Activated T-helper 17 cell treated with anti-CD3 and anti-CD28 coated beads, Interleukin-2, amount 50 U/mL, for 72 hours (primary cell): ENCODE results near the gene CEP112. TPM values are rescaled to one million over a fixed set of nuclear protein-coding genes. Genes with fewer than 3 reads are reported as not detected.
"Not testable (repeated sequence)": the region's sequence is repeated elsewhere in the genome, so short reads cannot be mapped to it uniquely, and the experiment has no call there.

Experiments used
- ATAC-seq: fragments of 150-1000 bp; cut with Tn5 transposase; replicated peaks from 2 replicates; pipeline ENCODE4 v1.10.0; 2021; ENCODE audit warnings: mild to moderate bottlenecking, moderate library complexity
- H3K27ac Mint-ChIP-seq: one replicate; pipeline ENCODE4 v1.8.0; 2022; ENCODE audit warnings: mixed read lengths
- H3K27me3 Mint-ChIP-seq: one replicate; pipeline ENCODE4 v1.8.0; 2022; ENCODE audit warnings: mixed read lengths
- H3K36me3 Mint-ChIP-seq: one replicate; pipeline ENCODE4 v1.8.0; 2022; ENCODE audit warnings: low read depth, mild to moderate bottlenecking, mixed read lengths
- H3K4me1 Mint-ChIP-seq: one replicate; pipeline ENCODE4 v1.8.0; 2022; ENCODE audit warnings: mixed read lengths
- H3K4me3 Mint-ChIP-seq: one replicate; pipeline ENCODE4 v1.8.0; 2022; ENCODE audit warnings: mild to moderate bottlenecking, mixed read lengths
- H3K9me3 Mint-ChIP-seq: one replicate; pipeline ENCODE4 v1.8.0; 2022; ENCODE audit warnings: mixed read lengths
- total RNA-seq, 2 donors: library from RNA; stranded (reverse); gene quantifications; one replicate each; pipeline ENCODE4 v1.2.3, GENCODE V29; 2022

Gene CEP112
- total RNA-seq, 2 donors from 2014 or later, result 3.4 to 8.1 TPM

DNA sequence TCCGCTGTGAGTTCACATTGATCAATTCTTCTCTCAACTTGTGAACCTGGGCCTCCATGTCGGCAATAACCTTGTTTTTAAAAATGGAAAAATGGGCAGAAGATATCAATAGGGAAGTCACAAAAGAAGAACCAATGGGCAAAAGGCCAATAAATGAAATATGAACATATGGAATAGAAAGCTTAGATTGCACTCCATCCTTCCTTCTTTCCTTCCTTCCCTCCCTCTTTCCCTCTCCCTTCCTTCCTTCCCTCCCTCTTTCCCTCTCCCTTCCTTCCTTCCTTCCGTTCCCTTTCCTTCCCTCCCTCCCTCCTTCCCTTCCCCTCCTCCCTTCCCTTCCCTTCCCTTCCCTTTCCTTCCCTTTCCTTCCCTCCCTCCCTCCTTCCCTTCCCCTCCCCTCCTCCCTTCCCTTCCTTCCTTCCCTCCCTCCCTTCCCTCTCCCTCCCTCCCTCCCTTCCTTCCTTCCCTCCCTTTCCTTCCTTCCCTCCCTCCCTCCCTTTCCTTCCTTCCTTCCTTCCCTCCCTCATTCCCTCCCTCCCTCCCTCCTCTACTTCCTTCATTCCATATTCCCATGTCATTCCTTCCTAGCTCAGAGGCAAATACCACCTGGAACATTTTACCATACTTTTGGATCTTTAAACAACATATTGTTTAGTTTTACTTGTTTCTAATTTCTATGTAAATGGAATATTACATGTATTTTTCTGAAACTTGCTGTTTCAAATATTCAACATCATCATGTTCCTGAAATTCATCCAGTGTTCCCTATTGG lies 339.8 kb downstream of the CEP112 start:
- no peaks in the 10 kb centered on the region for H3K36me3 Mint-ChIP-seq
- peaks cover 4% of the 10 kb centered on the region for H3K27me3 Mint-ChIP-seq

DNA sequence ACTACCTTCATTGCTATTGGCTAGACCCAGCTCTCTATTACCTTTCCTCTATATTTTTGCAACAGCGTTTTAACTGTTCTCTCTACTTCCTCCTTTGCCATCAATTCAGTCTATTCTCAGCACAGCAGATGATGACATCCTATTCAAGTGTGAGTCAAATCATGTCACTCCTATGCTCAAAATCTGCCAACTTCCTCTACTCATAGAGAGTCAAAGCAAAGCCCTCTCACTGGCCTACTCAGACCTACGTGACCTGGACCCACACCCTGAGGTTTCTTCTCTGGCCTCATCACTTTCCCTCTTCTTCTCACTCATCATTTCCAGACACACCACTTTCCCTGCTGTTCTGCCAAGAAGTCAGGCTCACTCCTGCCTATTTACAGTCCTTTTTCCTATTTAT lies 341.4 kb downstream of the CEP112 start:
- peaks cover 6% of the 10 kb centered on the region for H3K4me1 Mint-ChIP-seq
- peak overlapping the region; percentile 3 for H3K27ac Mint-ChIP-seq
- peak overlapping the region; percentile 10 for H3K4me3 Mint-ChIP-seq
- peak; percentile 99 for ATAC-seq
- no peaks in the 10 kb centered on the region for H3K9me3 Mint-ChIP-seq
- no peaks in the 10 kb centered on the region for H3K36me3 Mint-ChIP-seq
- no peaks in the 10 kb centered on the region for H3K27me3 Mint-ChIP-seq

More for the DNA sequence above, 339.8 kb downstream of the CEP112 start:
- peaks cover 6% of the 10 kb centered on the region for H3K4me1 Mint-ChIP-seq
- no peak for ATAC-seq
- no peaks in the 10 kb centered on the region for H3K9me3 Mint-ChIP-seq
- H3K4me3 Mint-ChIP-seq, result no peak overlapping the region
- no peak overlapping the region for H3K27ac Mint-ChIP-seq

DNA sequence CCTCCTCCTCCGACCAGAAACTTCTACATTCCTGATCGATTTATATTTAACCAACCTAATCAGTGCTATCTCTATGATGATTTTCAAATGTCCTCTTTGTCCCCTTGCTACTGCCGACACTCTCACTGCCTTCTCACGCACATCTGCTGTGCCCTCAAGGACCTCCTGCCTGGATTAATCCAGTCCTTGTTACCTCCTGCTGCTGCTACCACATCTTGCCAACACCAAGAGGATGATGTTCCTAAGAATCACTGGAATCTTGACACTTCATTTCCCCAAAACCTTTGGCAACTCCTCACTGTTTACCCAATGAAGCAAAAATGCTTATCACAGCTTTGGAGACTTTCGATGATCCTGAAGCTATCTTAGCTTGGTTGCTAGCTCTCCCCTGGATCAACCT lies 343.2 kb downstream of the CEP112 start:
- Mint-ChIP-seq H3K27me3 (no peaks in the 10 kb centered on the region), H3K9me3 (no peaks in the 10 kb centered on the region), H3K4me3 (no peak overlapping the region), H3K27ac (no peak overlapping the region), H3K4me1 (peaks cover 6% of the 10 kb centered on the region), H3K36me3 (no peaks in the 10 kb centered on the region)
- ATAC-seq, result no peak

DNA sequence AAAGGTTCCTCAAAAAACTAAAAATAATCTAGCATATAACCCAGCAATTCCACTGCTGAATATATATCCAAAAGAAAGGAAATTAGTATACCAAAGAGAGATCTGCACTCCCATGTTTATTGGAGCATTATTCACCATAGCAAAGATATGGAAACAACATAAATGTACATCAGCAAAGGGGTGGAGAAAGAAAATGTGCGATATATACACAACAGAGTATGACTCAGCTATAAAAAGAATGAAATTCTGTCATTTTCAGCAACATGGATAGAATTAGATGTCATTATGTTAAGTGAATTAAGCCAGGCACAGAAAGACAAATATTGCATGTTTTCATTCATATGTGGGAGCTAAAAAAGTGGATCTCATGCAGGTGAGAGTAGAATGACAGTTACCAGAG lies 350.8 kb downstream of the CEP112 start:
- no peaks in the 10 kb centered on the region for H3K36me3 Mint-ChIP-seq
- ATAC-seq, result no peak
- H3K4me1 Mint-ChIP-seq, result no peaks in the 10 kb centered on the region
- H3K9me3 Mint-ChIP-seq, result no peaks in the 10 kb centered on the region
- H3K27ac Mint-ChIP-seq, result no peak overlapping the region
- H3K4me3 Mint-ChIP-seq, result no peak overlapping the region
- no peaks in the 10 kb centered on the region for H3K27me3 Mint-ChIP-seq

DNA sequence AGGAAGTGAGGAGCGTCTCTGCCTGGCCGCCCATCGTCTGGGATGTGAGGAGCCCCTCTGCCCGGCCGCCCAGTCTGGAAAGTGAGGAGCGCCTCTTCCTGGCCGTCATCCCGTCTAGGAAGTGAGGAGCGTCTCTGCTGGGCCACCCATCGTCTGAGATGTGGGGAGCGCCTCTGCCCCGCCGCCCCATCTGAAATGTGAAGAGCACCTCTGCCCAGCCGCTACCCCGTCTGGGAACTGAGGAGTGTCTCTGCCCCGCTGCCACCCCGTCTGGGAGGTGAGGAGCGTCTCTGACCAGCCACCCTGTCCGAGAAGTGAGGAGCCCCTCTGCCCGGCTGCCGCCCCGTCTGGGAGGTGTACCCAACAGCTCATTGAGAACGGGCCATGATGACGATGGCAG lies 354.7 kb downstream of the CEP112 start:
- not testable (repeated sequence) for H3K4me1 Mint-ChIP-seq, H3K27me3 Mint-ChIP-seq, ATAC-seq

DNA sequence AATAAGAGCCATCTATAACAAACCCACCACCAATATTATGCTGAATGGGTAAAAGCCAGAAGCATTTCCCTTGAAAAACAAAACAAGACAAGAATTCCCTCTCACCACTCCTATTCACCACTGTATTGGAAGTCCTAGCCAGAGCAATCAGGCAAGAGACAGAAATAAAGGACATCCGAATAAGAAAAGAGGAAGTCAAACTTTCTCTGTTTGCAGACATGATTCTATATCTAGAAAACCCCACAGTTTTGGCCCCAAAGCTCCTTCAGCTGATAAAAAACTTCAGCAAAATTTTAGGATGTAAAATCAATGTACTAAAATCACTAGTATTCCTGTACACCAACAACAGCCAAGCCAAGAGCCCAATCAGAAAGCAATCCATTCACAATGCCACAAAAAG lies 358.7 kb downstream of the CEP112 start:
- Mint-ChIP-seq H3K27ac (no peak overlapping the region), H3K36me3 (peaks cover 9% of the 10 kb centered on the region), H3K9me3 (peaks cover 37% of the 10 kb centered on the region), H3K27me3 (peaks cover 3% of the 10 kb centered on the region), H3K4me3 (no peak overlapping the region), H3K4me1 (no peaks in the 10 kb centered on the region)
- no peak for ATAC-seq

More for the DNA sequence above, 354.7 kb downstream of the CEP112 start:
- H3K36me3 Mint-ChIP-seq, H3K27ac Mint-ChIP-seq, H3K4me3 Mint-ChIP-seq: not testable (repeated sequence)
- H3K9me3 Mint-ChIP-seq, result peaks cover 22% of the 10 kb centered on the region

DNA sequence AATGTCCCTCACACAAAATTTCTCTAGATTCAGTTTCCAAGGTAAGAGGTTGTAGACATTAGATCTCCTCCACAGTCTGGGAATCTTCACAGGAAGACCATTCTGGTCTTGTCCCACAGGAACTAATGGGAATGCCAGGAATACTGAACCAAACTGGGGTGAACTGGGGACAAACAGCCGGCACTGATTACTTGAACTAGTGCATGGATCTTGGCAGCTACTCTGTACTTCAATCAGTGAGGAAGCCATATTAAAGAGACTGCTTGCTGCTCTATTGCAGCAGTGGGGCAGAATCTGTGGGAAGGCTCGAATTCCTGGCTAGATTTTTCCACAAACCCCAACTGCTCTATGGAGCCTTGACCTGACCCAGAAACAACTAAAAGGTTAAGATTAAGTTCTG lies 361.6 kb downstream of the CEP112 start:
- no peak overlapping the region for H3K4me3 Mint-ChIP-seq
- no peaks in the 10 kb centered on the region for H3K4me1 Mint-ChIP-seq
- ATAC-seq, result no peak

DNA sequence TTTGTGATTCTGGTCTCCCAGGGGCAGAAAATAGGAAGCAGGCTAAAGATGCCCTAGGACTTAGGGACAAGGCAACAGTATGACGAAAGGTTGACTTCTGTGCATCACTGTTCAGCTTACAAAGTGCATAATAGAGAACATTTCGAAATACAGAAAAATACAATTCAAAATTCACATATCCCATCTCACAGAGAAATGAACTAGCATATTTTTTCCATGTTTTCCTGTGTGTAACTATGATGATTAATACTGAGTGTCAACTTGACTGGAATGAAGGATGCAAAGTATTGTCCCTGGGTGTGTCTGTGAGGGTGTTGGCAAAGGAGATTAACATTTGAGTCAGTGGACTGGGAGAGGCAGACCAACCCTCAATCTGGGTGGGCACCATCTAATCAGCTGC lies 365.4 kb downstream of the CEP112 start:
- not testable (repeated sequence) for H3K27me3 Mint-ChIP-seq, H3K36me3 Mint-ChIP-seq, H3K4me3 Mint-ChIP-seq, H3K4me1 Mint-ChIP-seq, ATAC-seq
- Mint-ChIP-seq H3K9me3 (peaks cover 10% of the 10 kb centered on the region), H3K27ac (peak overlapping the region; percentile 36)

More for the DNA sequence above, 361.6 kb downstream of the CEP112 start:
- H3K36me3 Mint-ChIP-seq, result peaks cover 9% of the 10 kb centered on the region
- H3K27ac Mint-ChIP-seq, result no peak overlapping the region
- H3K9me3 Mint-ChIP-seq, result peaks cover 38% of the 10 kb centered on the region
- H3K27me3 Mint-ChIP-seq, result peaks cover 3% of the 10 kb centered on the region

DNA sequence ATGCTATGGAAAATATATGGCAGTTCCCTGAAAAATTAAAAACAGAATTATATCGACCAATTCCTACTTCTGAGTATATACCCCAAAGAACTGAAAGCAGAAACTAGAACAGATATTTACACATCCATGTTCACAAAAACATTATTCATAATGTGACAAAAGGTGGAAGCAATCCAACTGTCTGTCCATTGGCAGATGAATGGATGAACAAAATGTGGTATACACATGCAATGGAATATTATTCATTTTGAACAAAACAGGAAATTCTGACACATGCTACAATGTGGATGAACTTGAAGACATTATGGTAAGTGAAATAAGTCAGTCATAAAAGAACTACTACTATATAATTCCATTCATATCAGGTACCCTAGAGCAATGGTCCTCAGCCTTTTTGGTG lies 367.0 kb downstream of the CEP112 start:
- Mint-ChIP-seq H3K27ac (no peak overlapping the region), H3K4me3 (no peak overlapping the region), H3K4me1 (no peaks in the 10 kb centered on the region), H3K9me3 (peaks cover 4% of the 10 kb centered on the region), H3K27me3 (peaks cover 3% of the 10 kb centered on the region), H3K36me3 (no peaks in the 10 kb centered on the region)
- ATAC-seq, result peak; percentile 19

DNA sequence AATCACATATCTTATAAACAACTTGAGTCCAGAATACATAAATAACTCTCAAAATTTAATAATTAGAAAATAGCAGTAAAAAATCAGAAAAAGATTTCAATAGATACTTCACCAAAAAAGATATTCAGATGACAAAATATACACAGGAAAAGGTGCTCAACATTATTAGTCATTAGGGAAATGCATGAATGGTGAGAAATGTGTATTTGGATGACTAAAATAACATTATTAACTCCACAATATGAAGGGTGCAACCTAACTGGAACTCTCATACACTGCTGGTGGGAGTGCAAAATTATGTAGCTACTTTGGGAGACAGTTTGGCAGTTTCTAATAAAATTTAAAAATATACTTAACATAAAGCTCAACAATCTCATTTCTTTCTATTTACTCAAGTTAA lies 368.2 kb downstream of the CEP112 start:
- H3K36me3 Mint-ChIP-seq, result no peaks in the 10 kb centered on the region
- no peak overlapping the region for H3K4me3 Mint-ChIP-seq
- peaks cover 3% of the 10 kb centered on the region for H3K27me3 Mint-ChIP-seq
- H3K27ac Mint-ChIP-seq, result no peak overlapping the region
- peaks cover 4% of the 10 kb centered on the region for H3K9me3 Mint-ChIP-seq
- no peak for ATAC-seq
- H3K4me1 Mint-ChIP-seq, result no peaks in the 10 kb centered on the region

DNA sequence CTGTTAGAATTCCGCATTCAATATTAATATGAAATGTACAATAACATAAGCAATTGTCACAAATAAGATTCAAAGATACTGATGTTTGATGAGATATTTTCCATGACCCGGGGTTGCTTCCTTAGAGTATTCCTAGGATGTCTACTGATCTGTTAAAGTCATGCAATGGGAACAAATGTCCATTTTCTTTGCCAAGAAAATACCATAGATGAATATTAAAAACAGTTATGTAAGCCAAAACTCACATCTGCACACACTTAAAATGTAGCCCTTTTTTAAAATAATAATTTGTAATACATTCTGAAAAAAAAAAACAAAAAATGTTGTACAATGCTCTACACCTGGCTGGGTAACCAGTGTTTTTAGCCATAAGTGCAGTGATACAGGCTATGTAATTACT lies 371.1 kb downstream of the CEP112 start:
- no peak overlapping the region for H3K27ac Mint-ChIP-seq
- H3K36me3 Mint-ChIP-seq, result no peaks in the 10 kb centered on the region
- peaks cover 4% of the 10 kb centered on the region for H3K27me3 Mint-ChIP-seq
- H3K4me3 Mint-ChIP-seq, result no peak overlapping the region
- no peak for ATAC-seq
- H3K4me1 Mint-ChIP-seq, result no peaks in the 10 kb centered on the region
- no peaks in the 10 kb centered on the region for H3K9me3 Mint-ChIP-seq

DNA sequence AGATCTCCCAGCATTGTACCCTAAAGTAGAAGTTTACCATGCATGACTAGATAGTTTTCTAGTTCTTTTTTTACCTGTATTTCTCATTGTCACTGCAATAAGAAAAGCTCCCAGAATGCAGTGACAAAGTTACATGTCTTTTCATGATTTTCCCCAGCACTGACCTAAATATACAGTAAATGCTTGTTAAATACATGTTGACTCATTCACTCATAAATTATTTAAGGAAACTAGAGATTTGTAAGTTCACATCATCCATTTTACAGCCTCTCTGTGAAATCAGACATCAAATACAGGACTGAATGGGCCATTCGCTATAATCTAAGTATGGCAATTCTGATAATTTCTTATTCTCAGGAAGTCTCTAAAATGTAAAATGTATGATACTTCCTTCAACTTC lies 371.6 kb downstream of the CEP112 start:
- no peak overlapping the region for H3K27ac Mint-ChIP-seq
- ATAC-seq, result no peak
- no peaks in the 10 kb centered on the region for H3K4me1 Mint-ChIP-seq
- H3K4me3 Mint-ChIP-seq, result no peak overlapping the region
- peaks cover 6% of the 10 kb centered on the region for H3K27me3 Mint-ChIP-seq
- H3K9me3 Mint-ChIP-seq, result no peaks in the 10 kb centered on the region
- no peaks in the 10 kb centered on the region for H3K36me3 Mint-ChIP-seq

DNA sequence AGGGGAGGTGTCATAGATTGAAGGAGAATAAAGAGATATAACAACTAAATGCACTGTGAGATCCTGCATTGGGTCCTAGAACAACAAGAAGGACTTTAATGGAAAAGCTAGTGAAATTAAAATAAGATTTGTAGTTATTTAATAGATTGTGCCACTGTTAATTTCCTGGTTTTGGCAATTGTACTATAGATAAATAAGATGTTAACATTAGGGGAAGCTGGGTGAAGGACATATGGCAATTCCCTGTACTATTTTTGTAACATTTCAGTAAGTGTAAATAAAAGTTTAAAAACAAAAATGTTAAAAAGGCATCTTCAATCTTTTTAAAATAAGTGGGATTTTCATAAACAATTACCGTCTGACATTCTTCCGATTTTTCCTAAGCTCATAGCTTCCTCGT lies 372.1 kb downstream of the CEP112 start:
- Mint-ChIP-seq H3K36me3 (no peaks in the 10 kb centered on the region), H3K4me1 (no peaks in the 10 kb centered on the region), H3K27ac (no peak overlapping the region), H3K4me3 (no peak overlapping the region), H3K27me3 (peaks cover 6% of the 10 kb centered on the region), H3K9me3 (no peaks in the 10 kb centered on the region)
- ATAC-seq, result no peak

DNA sequence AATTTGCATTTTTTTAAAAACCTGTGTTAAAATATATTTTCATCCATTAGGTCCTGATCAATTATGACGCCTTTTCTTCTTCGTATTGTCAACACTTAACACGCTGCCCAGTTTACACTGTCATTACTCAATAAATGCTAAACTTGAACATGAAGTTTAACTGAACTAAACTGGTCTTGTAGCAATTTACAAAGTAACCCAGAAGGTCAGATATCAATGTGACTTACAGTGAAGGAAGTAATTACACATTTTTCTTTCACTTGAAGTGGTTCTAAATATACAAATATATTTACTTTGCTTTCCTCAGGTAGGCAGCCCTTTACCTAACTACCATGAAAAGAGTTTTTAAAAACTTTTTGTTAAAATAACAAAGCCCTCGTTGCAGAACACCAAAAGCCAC lies 374.0 kb downstream of the CEP112 start:
- ATAC-seq, result no peak
- Mint-ChIP-seq H3K9me3 (no peaks in the 10 kb centered on the region), H3K27ac (no peak overlapping the region), H3K36me3 (no peaks in the 10 kb centered on the region), H3K4me1 (no peaks in the 10 kb centered on the region), H3K4me3 (no peak overlapping the region), H3K27me3 (peaks cover 6% of the 10 kb centered on the region)

DNA sequence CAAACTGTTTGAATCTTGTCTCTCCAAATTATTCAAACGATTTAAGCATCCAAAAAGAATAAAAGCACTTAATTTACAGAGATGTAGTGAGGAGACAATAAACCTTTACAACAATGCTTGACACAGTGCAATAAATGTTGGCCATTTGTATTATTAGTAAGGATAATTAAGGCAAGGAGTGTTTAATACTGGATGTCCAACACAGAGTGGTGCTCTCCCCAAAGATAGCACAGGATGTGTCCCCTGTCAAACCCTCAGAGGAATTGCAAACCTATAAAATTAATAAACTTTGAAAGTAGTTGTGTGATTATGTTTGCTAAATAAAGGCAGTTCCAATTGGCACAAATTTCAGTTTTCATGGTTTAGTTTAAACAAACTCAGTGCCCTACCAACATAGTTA lies 377.5 kb downstream of the CEP112 start:
- Mint-ChIP-seq H3K27ac (no peak overlapping the region), H3K9me3 (peaks cover 13% of the 10 kb centered on the region), H3K4me1 (peaks cover 9% of the 10 kb centered on the region), H3K27me3 (peaks cover 10% of the 10 kb centered on the region), H3K4me3 (no peak overlapping the region), H3K36me3 (no peaks in the 10 kb centered on the region)
- no peak for ATAC-seq

DNA sequence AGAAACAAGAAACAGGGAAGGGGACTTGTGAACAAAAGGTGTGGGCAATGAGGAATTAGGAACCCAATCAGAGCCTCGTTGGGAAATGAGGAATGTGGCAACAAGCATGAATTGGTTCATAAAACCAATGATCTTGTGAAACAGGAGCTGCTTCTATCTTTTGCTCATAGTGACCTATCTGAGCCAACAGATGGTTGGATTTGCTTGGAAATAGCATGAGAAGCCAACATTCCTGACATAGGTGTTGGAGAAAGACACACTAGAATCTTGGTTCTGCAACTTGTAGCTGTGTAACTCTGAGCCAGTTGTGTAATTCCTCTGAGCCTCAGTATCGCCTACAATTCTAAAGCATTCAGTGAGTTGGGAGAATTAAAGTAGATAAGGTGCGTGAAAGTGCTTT lies 378.6 kb downstream of the CEP112 start:
- Mint-ChIP-seq H3K36me3 (no peaks in the 10 kb centered on the region), H3K27me3 (peaks cover 10% of the 10 kb centered on the region), H3K27ac (no peak overlapping the region), H3K4me1 (peaks cover 14% of the 10 kb centered on the region), H3K9me3 (peaks cover 22% of the 10 kb centered on the region), H3K4me3 (no peak overlapping the region)
- ATAC-seq, result no peak
